ENCODE data around the gene ZBTB7A. TPM values are rescaled to one million over a fixed set of nuclear protein-coding genes. Genes with fewer than 3 reads are reported as not detected.

The ZBTB7A gene
- total RNA-seq, 4 donors from 2014 or later: 10.8 to 72.9 (median 14.1) TPM

- intact Hi-C loops (cut with DNase I; ENCODE audit: low total_unique reads): no loop called here
- DNase-seq: no peak
- Histone ChIP-seq H3K4me1 (peaks cover 11 to 25% of the 10 kb centered on the region in 2 donors), H3K27me3 (no peaks in the 10 kb centered on the region), H3K36me3 (no peaks in the 10 kb centered on the region), H3K9me3 (no peaks in the 10 kb centered on the region), H3K27ac (peak overlapping the region; percentile 98), H3K4me3 (peak overlapping the region; percentile 96 to 98)
- no peak for TF ChIP-seq POLR2A (IDR thresholded peaks at IDR 0.05)
- TF ChIP-seq, protein P1, sequence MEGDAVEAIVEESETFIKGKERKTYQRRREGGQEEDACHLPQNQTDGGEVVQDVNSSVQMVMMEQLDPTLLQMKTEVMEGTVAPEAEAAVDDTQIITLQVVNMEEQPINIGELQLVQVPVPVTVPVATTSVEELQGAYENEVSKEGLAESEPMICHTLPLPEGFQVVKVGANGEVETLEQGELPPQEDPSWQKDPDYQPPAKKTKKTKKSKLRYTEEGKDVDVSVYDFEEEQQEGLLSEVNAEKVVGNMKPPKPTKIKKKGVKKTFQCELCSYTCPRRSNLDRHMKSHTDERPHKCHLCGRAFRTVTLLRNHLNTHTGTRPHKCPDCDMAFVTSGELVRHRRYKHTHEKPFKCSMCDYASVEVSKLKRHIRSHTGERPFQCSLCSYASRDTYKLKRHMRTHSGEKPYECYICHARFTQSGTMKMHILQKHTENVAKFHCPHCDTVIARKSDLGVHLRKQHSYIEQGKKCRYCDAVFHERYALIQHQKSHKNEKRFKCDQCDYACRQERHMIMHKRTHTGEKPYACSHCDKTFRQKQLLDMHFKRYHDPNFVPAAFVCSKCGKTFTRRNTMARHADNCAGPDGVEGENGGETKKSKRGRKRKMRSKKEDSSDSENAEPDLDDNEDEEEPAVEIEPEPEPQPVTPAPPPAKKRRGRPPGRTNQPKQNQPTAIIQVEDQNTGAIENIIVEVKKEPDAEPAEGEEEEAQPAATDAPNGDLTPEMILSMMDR (IDR thresholded peaks at IDR 0.05): no peak
Observed at GRCh38 chr19:4066176-4066606, 508 bp downstream of the ZBTB7A start.

DNA sequence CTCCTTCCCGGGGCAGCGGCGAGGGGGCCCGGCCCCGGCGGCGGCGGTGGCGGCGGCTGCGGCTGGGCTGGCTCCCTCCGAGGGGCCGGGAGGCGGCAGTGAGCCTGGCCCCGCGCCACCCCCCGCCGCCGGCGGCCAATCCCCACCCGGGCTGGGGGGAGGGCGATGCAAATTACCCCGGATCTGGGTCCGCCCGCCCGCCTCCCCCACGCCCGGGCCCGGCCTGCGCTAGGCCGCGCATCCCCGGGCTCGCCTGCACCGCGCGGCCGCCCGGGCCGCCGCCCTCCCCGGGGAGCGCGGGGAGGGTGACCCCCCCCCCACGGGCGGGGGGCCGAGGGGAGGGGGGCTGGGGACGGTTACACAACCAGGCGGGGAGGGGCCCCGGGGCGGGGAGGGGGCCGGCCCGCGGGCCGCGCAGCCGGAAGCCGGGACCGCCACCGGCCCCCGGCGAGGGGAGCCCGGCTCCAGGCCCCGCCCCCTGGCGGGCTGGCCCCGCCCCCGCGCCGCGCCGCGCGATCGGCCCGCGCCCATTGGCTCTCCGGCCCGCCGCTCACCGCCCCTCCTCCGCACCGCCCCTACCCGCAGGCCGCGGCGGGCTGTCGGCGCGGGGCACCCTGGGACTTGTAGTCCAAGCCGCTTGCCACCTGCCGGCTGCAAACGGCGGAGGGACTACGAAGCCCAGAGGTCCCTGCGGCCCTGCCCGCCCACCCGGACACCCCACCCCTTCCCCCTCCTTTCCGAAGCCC, 1.1 kb downstream of the ZBTB7A start:
- H3K4me1 ChIP-seq: peaks cover 11 to 31% of the 10 kb centered on the region in 2 donors
- intact Hi-C loops (cut with DNase I; ENCODE audit: low total_unique reads): no loop called here
- no peaks in the 10 kb centered on the region for H3K9me3 ChIP-seq

GRCh38 chr19:4064496-4065260, 2.0 kb downstream of the ZBTB7A start:
- peaks cover 11 to 38% of the 10 kb centered on the region in 2 donors for H3K4me1 ChIP-seq
- H3K36me3 ChIP-seq: no peaks in the 10 kb centered on the region
- DNase-seq: peak; percentile 73
- peak overlapping the region; percentile 98 for H3K27ac ChIP-seq
- TF ChIP-seq POLR2A (IDR thresholded peaks at IDR 0.05): no peak
- TF ChIP-seq, protein P1 (IDR thresholded peaks at IDR 0.05): no peak
- intact Hi-C loops (cut with DNase I; ENCODE audit: low total_unique reads): no loop called here
- H3K9me3 ChIP-seq: no peaks in the 10 kb centered on the region
- H3K4me3 ChIP-seq: peak overlapping the region; percentile 36 to 72
- no peaks in the 10 kb centered on the region for H3K27me3 ChIP-seq

More for the DNA sequence above, 1.1 kb downstream of the ZBTB7A start:
- H3K27me3 ChIP-seq: no peaks in the 10 kb centered on the region
- H3K4me3 ChIP-seq: peak overlapping the region; percentile 96 to 98
- H3K36me3 ChIP-seq: no peaks in the 10 kb centered on the region
- TF ChIP-seq POLR2A (IDR thresholded peaks at IDR 0.05): peak in 1 of 2 donors; percentile 36
- TF ChIP-seq, protein P1 (IDR thresholded peaks at IDR 0.05): peak in 1 of 4 experiments; percentile 18
- H3K27ac ChIP-seq: peak overlapping the region; percentile 98
- peak; percentile 95 to 97 for DNase-seq

DNA sequence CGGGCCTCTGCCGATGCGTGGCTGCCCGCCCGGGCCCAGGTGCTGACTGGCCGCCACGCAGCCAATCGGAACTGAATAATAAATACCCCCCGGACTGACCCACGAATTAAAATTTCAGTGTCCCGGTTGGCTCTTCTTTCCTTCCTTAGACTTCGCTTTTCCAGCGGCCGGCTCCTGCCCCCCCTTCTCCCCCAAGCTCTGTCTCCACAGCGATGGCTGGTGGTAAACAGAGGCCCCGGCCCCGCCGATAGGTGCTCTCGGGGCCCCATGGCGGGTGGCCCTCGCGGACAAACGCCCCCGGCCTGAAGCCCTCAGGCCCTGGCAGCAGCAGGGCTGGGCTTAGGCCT, 2.6 kb downstream of the ZBTB7A start:
- TF ChIP-seq, protein P1 (IDR thresholded peaks at IDR 0.05): no peak
- TF ChIP-seq POLR2A (IDR thresholded peaks at IDR 0.05): no peak
- Histone ChIP-seq H3K9me3 (no peaks in the 10 kb centered on the region), H3K36me3 (no peaks in the 10 kb centered on the region), H3K27ac (peak overlapping the region; percentile 98), H3K27me3 (no peaks in the 10 kb centered on the region), H3K4me3 (peak overlapping the region; percentile 36 to 72), H3K4me1 (peaks cover 11 to 43% of the 10 kb centered on the region in 2 donors)
- intact Hi-C loops (cut with DNase I; ENCODE audit: low total_unique reads): no loop called here
- peak in 1 of 2 donors; percentile 59 for DNase-seq
